GM21619 (cell line): ENCODE measurements around the gene TSGA10IP.

ENCODE experiments used
- ATAC-seq: cut with Tn5 transposase; IDR thresholded peaks from one replicate; pipeline ENCODE4 v1.9.1; 2021; ENCODE audit not compliant: unreplicated experiment

TSGA10IP gene

DNA sequence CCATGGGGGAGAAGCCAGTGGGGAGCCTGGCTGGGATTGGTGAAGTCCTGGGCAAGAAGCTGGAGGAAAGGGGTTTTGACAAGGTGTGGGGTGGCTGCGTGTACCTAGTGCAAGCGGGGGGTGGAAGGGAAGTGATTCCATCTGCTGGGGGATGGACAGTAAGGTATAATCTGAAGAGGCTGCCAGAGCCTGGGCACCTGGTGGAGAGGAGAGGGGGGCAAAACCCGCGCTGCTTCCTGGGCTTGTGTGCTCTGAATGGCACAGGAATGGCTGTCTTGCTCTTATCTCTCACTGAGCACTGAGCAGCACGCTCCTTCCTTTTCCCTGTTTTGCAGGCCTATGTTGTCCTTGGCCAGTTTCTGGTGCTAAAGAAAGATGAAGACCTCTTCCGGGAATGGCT lies 58.0 kb downstream of the TSGA10IP start:
- ATAC-seq = no peak

DNA sequence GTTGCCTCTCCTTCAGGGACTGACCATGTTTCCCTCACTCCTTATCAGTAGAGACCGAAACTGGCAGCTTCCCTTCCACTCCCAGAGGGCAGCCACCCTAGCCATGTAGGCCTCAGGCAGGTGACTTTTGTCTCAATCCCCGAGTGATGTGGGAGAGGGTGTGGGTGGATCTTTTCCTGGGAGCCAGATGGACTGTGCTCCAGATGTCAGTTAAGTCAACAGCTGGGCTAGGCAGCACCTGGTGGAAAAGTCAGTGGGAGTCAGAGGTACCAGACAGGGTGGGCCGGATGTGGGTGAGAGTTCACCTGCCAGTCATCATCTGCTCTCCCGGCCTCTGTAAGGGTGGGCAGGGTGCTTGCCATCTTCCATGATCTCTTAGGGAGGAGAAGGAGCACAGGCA lies 58.9 kb downstream of the TSGA10IP start:
- no peak for ATAC-seq

DNA sequence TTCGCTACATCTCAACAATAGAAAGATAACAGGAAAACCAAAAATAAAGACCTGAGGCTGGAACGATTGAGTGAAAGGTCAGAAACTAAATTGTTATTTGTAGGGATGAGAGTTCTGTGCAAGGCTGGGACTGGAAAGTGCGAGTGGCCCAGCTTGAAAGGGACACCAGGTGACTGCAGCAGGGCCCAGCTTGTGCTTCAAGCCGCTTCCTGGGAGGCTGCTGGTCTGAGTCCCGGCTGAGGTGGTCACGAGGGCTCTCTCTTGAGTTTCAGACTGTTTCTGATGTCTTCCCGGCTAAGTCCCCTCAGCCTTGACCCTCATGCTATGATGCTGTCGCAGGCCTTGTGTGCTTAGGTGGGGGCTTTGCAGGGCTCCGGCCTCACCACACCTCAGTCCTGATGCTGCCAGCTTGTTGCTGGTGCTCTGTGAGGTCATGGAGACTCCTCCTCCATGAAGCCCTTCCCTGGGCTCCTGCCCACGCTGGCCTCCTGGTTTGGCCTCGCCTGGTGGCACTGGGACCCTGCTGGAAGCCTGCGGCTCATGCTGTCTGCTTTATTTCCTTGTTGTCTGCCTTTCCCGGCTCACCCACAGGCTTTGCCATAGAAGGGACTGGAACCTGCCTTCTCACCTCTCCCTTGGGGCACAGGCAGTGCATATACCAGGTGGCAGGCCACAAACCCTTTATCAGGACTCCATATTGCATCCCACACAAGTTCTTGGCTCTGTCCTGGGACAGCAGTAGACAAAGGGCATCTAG lies 61.0 kb downstream of the TSGA10IP start:
- ATAC-seq = no peak

DNA sequence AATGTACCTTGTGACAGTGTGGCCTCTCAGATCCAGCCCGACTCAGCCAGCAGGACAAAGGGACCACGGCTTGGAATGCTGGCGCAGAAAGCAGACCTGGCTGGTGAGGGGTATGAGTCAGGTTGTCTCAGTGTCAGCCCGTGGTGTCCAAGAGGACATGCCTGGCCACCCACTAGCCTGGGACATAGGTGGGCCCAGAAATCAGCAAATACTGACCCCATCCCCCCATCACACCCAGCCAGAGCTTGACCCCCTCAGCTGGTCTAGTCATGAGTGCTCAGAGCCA lies 61.6 kb downstream of the TSGA10IP start:
- no peak for ATAC-seq

DNA sequence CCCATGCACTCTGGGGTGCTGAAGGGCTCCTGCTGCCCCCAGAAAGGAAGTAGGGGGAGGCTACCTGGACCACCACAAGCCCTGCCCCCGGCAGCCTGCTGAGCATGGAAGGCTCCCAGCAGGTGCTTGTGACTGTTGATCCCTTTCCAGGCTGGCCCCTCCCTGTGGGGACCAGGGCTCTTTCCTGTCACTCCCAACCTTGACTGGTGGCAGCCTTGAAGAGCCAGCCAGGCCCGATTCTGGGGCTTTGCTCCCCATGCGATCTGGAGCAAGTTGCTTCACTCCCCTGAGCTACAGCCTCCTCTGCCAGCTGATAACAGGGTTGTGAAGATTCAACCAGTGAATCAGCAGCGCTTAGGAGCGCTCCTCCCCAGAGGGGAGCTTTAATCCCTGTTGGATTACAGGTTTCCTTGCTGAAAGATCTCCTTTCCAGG lies 61.9 kb downstream of the TSGA10IP start:
- ATAC-seq = no peak

DNA sequence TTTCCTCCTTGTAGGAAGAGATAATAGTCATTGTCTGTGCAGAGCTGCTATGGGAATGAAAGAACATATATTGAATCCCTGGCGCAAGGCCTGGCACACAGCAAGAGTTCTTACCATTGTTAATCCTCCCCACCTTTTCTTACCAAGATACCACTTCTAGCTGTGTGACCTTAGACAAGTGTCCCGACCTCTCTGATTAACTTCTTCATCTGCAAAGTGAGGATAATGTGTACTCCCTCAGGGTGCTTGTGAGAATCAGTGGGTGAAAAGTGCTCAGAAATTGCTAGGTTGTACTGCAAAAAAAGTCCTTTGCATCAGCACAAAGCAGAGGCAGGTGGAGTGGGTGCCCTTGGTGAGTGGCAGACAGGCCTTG lies 62.8 kb downstream of the TSGA10IP start:
- no peak for ATAC-seq

DNA sequence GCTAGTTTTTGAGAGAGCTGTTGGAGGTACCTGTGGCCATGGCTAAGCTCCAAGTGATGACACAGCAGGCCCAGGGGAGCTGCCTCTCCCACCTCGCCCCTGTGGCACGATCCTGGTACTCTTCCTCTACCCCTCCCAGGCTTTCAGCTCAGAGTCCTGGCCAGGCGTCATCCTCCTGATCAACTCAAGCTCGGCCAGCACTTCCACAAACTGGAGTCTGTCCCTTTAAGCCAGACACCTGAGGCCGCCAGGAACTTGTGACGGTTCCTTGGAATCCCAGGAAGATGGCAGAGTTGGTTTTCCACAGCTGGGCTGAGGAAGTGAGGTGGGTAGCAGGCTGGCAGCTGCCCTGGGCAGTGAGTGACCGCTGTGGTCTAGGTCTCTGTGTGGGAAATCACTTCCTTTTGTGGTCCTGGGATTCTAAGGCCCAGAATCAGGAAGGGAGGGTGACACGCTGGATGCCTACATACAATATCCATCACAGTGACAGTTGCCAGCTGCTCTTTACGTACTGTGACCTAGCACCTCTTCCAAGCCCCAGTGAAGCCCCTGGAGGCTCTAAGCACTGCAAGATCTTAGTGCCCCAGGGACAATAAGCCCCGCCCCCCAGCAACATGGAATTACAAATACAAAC lies 63.3 kb downstream of the TSGA10IP start:
- no peak for ATAC-seq
